GM12891 (cell line): ENCODE measurements around the gene UTS2.

ENCODE experiments used
- POLR2A ChIP-seq: IDR thresholded peaks from 2 replicates; pipeline ENCODE4 v1.6.1; 2011; ENCODE audit warnings: low read depth, low read length, control low read depth
- POLR2AphosphoS5 ChIP-seq: IDR thresholded peaks from 2 replicates; pipeline ENCODE4 v1.6.1; 2011; ENCODE audit warnings: low read depth, low read length, control low read depth

- no peak for TF ChIP-seq POLR2AphosphoS5
- TF ChIP-seq POLR2A: no peak
Measured at GRCh38 chr1:7890853-7891252, 38.0 kb upstream of the UTS2 start.
